GM12878 (cell line): ENCODE results near the gene AKAP8.
"Not testable (repeated sequence)": the region's sequence is repeated elsewhere in the genome, so short reads cannot be mapped to it uniquely, and the experiment has no call there.

Experiments used
- CTCF ChIP-seq, 3 experiments: IDR thresholded peaks in 2 of 3; conservative IDR thresholded peaks in 1 of 3; 2 replicates each; pipeline ENCODE4 v1.5.1; 2011; ENCODE audit warnings: low read depth in 3 of 3, low read length in 3 of 3, mild to moderate bottlenecking in 3 of 3, control low read depth in 2 of 3, moderate library complexity in 2 of 3, inconsistent platforms in 1 of 3, mixed read lengths in 1 of 3; ENCODE audit not compliant: control insufficient read depth in 2 of 3, insufficient read depth in 1 of 3; ENCODE audit errors: extremely low read depth in 1 of 3
- E2F8 ChIP-seq: fragments of 450-650 bp; IDR thresholded peaks from 2 replicates; pipeline ENCODE4 v1.6.1; 2018; ENCODE audit warnings: mild to moderate bottlenecking, low read depth, moderate library complexity; ENCODE audit not compliant: partially characterized antibody
- LARP7 ChIP-seq: fragments of 450-650 bp; IDR thresholded peaks from 2 replicates; pipeline ENCODE4 v1.6.1; 2017; ENCODE audit warnings: mild to moderate bottlenecking
- POLR2A ChIP-seq: IDR thresholded peaks from 2 replicates; pipeline ENCODE4 v1.6.1; 2011; ENCODE audit warnings: low read depth, mild to moderate bottlenecking, low read length
- RCOR1 ChIP-seq: conservative IDR thresholded peaks from 2 replicates; pipeline ENCODE4 v1.6.1; 2012; ENCODE audit warnings: low read depth, low read length, improper control_type of control experiment
- SUZ12 ChIP-seq: fragments of 200-600 bp; sonication (generic); IDR thresholded peaks from one replicate; pipeline ENCODE4 v1.6.1; 2018; ENCODE audit warnings: antibody characterized with exemption, mild to moderate bottlenecking; ENCODE audit not compliant: unreplicated experiment
- TAF1 ChIP-seq: IDR thresholded peaks from 2 replicates; pipeline ENCODE4 v1.6.1; 2011; ENCODE audit warnings: mild to moderate bottlenecking, low read depth, low read length, borderline replicate concordance
- USF2 ChIP-seq: IDR thresholded peaks from 2 replicates; pipeline ENCODE4 v1.6.1; 2011; ENCODE audit warnings: low read depth, low read length, improper control_type of control experiment, borderline replicate concordance

GRCh38 chr19:15352535-15352934 is 27.1 kb downstream of the AKAP8 start:
- not testable (repeated sequence) for TF ChIP-seq RCOR1; LARP7; USF2; E2F8; SUZ12; POLR2A; CTCF (IDR thresholded peaks at IDR 0.05 in 2 of 3, conservative IDR thresholded peaks at IDR 0.05 in 1 of 3; ENCODE audit: control insufficient read depth in 2 of 3, extremely low read depth in 1 of 3, insufficient read depth in 1 of 3, low read depth in 3 of 3, low read length in 3 of 3); TAF1
